ENCODE measurements around the gene HOXB4. TPM values are rescaled to one million over a fixed set of nuclear protein-coding genes. Genes with fewer than 3 reads are reported as not detected.

The HOXB4 gene
- total RNA-seq, 1 donor from 2014 or later, result 0.79 TPM

GRCh38 chr17:48553190-48553547 is 25.0 kb downstream of the HOXB4 start:
- ATAC-seq (no peak), DNase-seq (no peak)
- intact Hi-C loops (cut with micrococcal nuclease), result no loop called here

DNA sequence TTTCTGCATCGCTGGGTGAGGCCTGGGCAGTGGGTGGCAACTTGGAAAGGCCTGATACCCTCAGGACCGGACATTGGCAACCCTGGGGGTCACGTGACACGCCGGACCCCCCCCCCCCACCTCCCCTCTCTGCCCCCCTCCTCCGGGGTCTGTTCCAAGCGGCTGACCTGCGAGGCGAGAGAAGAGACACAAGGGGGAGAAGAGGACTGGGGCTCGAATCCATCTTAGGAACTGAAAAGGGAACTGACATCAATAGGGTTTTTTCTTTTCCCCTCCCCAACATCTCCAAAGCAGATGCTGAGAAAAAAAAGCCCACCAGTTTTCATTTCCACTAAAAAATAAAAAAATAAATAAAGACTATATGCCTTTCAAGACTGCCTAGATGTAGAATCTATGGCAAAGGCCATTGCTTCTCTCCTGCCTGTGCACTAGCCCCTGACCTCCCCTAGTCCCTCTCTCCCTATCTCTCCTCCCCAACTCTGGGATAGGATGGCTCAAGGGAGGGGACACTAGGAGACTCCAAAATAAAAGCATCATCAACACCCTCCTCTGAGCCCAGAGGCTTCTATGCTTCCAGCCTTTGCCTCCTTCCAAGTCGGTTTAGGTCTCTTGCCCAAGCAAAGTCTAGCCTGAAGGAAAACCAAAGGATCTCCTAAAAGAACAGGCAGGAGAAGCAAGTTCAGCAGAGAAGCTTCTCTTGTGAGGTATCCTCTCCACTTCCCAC is 25.5 kb downstream of the HOXB4 start:
- DNase-seq (no peak), ATAC-seq (no peak)
- intact Hi-C loops (cut with micrococcal nuclease), result no loop called here

DNA sequence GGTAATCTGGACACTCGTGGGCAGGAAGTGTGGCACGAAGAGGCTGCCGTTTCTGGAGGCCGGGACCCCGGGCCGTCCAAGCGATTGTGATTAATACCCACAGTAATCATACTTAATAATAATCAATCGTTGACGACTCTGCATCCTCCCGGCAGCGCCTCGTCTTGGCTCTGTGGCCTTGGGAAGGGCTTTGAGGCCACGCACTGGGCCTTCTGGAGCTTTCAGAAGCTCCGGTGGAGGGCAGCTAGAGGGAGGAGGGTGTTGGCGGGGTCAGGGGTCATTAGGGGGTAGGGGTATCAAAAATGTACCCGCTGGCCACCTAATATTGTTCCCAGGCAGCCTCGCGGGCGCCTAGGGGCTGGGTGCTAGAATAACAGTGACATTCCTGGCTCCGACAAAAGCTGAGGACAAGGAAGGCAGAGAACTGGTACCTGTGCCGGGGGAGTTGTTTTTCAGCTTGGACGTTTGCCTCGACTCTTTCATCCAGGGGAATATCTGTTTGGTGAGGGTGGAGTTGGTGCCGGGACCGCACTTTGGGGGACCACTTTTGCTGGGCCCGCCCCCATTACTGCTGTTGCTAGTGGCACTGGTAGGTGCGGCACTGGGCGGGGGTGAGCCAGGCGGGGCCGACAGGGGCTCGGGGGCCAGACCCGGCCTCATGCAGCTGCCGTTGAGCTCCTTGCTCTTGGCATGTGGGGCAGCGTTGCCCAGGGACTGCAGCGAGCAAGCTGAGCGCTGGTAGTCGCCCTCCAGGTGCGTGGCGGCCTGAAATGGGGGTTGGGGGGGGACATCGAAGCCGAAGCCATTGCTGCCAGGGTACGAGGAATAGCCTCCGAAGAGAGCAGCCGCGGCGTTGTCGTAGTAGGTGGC is 26.3 kb downstream of the HOXB4 start:
- intact Hi-C loops (cut with micrococcal nuclease), result no loop called here
- DNase-seq, result no peak
- no peak for ATAC-seq

DNA sequence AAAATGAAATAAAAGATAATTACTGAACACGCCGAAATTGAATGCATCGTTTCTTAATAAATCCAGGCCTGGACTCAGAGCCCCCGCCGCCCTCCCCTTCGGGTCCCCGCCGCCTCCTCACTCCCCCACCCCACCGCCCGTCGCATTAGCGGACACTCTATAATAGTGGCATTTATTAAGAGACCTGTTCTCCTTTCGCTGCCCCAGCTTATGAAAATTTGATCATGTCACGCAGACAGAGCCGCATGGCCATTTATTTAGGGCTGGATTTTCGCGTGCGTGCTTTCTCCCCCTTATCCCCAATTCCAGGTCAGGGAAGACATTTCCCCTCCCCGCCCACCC is 27.0 kb downstream of the HOXB4 start:
- intact Hi-C loops (cut with micrococcal nuclease), result no loop called here
- DNase-seq (no peak), ATAC-seq (no peak)

GRCh38 chr17:48550502-48551213 is 27.5 kb downstream of the HOXB4 start:
- ATAC-seq (no peak), DNase-seq (no peak)
- intact Hi-C loops (cut with micrococcal nuclease), result no loop called here

DNA sequence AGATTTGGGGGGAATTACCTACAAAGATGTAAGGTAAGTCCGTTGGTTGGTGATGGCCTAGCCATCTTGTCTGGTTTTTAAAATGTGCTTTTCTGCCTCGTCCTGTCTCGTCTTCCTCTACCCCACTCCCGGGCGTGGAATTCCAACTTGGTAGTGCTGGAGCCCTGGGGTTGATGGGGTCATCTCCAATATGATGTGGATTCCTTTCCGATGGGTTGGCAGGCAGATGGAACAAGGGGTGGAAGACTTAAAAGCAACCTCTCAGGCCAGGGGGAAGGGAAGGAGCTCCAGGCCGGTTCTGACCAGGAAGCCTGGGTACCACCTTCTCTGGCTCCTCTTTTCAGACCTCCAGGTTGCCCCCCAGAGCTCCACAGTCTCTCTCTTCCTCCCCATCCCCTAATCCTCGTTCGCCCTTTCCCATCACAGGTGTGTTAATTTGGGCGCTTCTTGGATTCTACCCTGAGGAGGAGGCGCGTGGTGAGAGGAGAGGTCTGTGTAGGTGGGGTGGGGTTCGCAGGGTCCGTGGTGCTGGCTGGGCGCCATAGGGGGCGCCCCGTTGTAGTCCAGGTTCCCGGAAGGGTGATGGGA is 28.1 kb downstream of the HOXB4 start:
- intact Hi-C loops (cut with micrococcal nuclease), result no loop called here
- DNase-seq (no peak), ATAC-seq (no peak)

DNA sequence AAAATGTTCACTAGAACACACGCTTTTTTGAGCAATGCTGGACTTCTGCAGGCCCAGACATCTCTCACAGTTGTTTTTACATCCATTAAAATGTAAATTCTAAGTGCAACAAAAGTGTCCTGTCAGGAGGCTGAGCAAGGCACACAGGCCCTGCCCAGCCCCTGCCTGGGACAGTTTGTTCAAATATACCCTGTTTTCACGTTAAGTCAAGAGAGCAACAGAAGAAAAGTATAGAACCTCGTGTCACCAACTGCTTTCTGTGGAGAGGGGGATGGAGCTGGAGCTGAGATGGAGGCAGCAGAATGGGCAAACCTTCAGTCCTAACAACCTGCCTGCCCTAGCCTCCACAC is 28.9 kb downstream of the HOXB4 start:
- DNase-seq (no peak), ATAC-seq (no peak)
- intact Hi-C loops (cut with micrococcal nuclease), result no loop called here

DNA sequence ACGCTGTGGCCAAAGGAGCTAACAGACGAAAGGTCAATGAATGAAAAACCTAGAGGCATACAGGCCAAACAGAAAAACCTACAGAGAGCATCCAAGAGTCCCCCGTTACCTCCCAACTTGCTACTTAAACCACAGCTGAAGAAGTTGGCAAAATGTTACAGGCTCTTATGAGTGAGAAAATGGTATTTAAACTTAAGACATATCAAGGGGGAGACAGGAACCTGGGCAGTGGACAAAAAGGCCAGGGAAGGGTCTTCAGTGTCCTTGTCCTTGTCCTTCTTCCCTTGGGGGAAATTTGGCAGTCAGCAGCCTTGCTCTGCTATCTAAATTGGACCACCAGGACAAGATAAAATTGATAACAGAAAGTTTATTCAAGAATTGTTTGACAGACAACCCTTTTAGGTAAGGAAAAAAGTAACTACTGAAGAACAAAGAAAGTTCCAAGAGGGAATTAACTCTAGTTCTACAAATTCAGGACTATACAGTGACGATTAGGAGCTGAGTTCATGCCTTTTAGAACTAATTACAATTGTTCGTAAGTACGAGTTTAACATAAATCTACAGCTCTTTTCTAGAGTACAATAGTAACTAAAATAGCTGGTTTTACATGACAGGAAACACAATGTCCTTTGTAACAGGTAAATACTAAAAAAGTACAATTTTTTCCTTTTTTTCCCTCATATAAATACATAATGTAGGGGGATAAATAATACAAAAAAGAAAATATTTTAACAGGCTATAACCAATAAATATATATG is 29.4 kb downstream of the HOXB4 start:
- no peak for DNase-seq
- intact Hi-C loops (cut with micrococcal nuclease), result no loop called here
- ATAC-seq, result no peak

DNA sequence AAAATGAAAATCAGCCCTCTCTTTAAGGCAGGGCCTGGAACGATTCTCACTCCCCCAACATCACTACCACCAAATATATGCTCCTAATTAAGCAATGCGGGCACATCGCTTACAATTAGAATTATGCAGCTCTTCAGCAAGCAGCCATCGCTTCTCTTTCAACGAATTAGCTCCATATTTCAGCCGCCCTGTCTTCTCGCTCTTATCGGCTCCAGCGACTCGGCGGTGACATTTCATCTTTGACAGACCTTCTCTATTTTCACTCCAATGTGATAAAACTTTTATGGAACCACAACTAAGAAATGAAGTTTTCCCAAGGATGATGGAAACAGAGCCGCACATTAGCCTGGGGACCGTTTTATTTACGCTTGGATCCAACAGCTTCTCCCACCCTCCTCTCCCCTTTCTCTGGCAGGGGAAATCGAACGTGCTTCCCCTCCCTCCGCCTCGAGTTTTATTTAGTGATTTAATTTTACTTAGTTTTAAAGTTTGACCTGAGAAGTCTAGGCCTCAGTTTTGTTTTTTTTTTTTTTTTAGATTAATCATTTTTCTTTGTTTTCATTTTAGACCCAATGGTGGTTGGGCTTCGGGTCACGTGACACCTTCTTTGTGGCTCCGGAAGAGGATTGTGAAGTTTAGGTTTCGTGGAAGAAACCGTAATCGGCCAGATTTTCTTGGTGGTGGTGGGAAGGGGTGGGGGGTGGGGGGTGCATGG is 30.2 kb downstream of the HOXB4 start:
- intact Hi-C loops (cut with micrococcal nuclease), result no loop called here
- ATAC-seq (no peak), DNase-seq (no peak)

DNA sequence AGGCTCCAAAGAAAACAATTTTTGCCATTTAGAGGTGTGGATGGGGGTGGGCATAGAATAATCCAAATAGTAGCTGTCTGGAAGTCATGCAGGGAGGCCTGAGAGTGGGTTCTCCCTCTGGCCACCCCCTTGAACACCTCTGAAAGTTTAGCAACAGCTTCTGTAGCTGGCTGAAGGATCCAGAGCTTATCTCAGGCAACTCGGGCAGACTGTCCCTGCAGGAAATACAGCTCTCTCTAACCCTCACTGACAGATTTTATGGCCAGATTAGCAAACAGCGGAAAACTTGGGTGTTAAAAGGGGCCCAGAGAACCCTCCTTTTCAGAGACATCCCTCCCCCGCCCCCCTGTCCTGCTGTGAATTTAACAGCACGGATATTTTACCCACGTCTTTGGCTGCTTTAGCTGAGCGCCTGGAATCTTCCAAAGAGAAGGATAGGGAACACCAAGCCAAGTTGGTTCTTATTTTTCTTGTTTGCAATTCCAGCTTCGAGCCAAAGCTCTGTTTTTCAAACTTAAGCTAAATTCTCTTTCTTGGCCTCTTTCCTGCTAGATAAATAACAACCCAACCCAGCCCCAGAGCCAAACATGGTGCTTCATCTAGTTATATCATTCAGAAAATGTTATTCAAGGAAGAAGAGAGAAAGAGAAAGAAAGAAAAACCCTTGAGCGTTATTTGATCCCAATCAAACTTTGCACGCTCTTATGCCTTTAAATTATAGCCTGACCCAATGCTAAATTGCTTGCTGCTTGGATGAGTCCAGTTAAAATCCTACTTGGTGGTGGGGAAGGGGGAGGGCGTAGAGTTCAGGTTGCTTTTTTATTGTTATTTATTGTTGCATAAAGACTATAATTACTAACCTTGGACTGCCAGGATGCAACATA is 31.0 kb downstream of the HOXB4 start:
- DNase-seq (no peak), ATAC-seq (no peak)
- intact Hi-C loops (cut with micrococcal nuclease), result no loop called here

DNA sequence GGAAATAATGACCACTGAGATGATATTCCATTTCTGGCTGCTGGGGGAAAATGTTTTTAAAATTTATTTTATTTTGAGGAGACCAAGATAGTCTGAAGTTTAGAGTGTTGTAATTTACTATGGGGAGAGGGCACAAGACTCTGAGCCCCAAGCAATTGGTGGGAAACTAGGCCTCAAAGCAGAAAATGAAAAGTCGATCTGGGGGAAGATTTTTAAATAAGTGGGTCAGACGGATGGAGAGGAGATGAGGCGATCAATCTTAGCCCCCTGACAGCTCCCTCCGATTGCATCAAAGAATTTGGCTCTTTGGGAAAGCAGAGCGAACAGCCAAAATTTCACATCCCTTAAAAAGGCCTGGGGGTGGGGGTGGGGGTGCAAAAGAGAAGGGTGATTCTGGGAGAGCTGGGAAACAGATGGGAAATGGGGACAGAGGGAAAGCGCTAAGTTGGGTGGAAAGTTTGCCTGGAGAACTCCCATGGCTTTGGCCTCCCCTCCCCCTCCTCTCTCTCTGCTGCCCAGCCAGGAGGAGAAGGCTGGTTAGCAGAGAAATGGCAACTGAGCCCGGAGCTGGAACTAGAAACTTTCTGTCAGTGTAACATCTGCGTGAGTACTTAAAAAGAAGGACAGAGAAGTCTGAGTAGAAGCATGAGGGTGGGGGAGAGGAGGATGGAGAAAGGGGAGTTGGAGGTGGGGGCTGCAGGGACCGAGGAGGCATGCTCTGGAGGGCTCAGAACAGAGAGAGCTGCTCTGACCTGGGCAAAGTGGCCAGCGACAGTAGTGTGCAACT is 31.8 kb downstream of the HOXB4 start:
- intact Hi-C loops (cut with micrococcal nuclease), result no loop called here
- ATAC-seq (no peak), DNase-seq (no peak)

- no peak for ATAC-seq
- intact Hi-C loops (cut with micrococcal nuclease), result no loop called here
- DNase-seq, result no peak
Measured at GRCh38 chr17:48545539-48545938, 32.6 kb downstream of the HOXB4 start.

DNA sequence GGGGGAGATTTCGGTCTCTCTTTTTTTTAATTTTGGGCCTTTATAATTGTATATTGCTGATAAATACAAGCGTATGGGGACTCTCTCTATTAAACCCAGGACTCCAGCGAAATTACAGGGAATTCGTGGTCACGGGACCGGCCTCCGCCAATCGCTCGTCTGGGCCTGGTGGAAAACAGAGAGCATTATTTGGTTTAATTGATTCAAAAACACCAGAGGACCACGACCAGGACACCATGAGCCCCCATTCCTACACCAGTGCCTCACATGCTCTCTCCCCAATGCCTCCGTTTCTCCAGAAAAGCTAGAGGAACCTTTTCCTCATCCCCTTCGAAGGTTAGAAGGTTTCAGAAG is 33.2 kb downstream of the HOXB4 start, which contains the start of gene HOXB2:
Gene HOXB2, minus strand, starts transcription at position 88 of the 354 bp plus-strand sequence. CDS start 198 bp downstream, outside the sequence.
- peak; percentile 62 for DNase-seq
- peak; percentile 26 for ATAC-seq
- intact Hi-C loops (cut with micrococcal nuclease), result no loop called here

DNA sequence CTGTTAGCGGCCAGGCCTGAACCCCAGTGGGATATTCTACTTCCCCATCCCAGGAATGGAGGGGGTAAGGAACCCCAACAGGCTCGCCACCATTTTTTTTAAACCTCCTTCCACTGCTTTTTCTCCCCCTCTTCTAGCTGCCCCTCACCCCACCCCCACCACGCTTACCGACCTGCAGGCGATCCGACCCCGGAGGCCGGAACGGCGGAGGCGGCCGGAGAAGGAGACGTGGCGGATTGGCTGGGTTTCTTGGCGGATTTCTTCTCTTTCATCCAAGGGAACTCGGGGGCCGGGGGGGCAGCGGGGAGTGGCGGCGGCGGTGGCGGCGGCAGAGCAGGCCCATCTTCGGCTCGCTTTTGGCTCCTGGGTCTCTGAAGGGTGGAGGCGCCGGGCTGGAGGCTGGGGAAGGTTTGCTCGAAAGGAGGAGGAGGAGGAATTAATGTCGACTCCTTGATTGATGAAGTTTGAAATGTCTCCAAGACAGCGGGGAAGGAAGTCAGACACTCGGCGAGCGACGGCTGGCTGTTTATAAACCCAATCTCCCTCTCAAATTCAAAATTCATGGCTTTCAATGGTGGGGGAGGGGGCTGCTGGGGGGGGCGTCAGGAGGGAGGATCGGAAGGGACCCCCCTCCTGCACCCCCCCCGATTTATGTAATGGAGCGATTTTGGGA is 33.7 kb downstream of the HOXB4 start:
- ATAC-seq, result peak; percentile 67
- intact Hi-C loops (cut with micrococcal nuclease), result no loop called here
- DNase-seq, result peak; percentile 87

DNA sequence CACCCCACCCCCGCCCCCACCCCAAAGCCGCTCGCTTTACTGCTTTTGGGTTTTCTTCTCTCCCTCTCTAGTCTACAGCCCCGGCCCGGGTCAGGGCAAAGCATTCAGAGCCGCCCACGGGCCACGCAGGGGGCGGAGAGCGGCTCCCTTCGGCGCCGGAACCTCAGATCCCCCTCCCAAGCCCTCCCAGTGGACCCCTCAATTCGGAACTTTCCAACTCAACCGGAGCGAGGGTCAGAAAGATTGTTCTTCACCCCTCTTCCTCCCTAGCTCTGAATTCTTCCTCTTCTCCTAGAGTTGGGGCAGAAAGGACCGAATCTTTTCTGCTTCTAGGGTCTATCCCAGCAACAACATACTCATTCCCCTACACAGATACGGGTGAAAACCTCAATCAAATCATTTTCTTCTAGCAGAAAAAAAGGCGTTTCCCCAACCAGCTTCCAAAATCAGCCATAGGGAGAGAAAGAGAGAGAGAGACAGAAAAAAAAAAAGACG is 34.2 kb downstream of the HOXB4 start:
- intact Hi-C loops (cut with micrococcal nuclease), result no loop called here
- DNase-seq, result peak; percentile 55
- peak; percentile 42 for ATAC-seq

Measured in left ventricle myocardium superior (tissue), 1 donor.